Thymus (tissue), 11 donors: ENCODE data around the gene CDKN2B-AS1. TPM values are rescaled to one million over a fixed set of nuclear protein-coding genes. Genes with fewer than 3 reads are reported as not detected.

ENCODE experiments used
- DNase-seq, 9 donors: peaks; one replicate each; pipeline ENCODE4 v3.0.0-alpha.2; 2013; ENCODE audit warnings: low spot score in 9 of 9, low read depth in 6 of 9, missing footprints in 1 of 9
- H3K27ac ChIP-seq, 2 donors: one replicate each; pipeline ENCODE4 v1.5.1; 2013; ENCODE audit warnings: control low read depth in 1 of 2, low read depth in 1 of 2, low read length in 1 of 2, mild to moderate bottlenecking in 1 of 2, moderate library complexity in 1 of 2
- H3K27me3 ChIP-seq, 2 donors: one replicate each; pipeline ENCODE4 v1.5.1; 2013; ENCODE audit warnings: low read length in 1 of 2; ENCODE audit not compliant: control insufficient read depth in 2 of 2, insufficient read depth in 1 of 2
- H3K36me3 ChIP-seq, 2 donors: one replicate each; pipeline ENCODE4 v1.5.1; 2013; ENCODE audit warnings: low read length in 1 of 2, mild to moderate bottlenecking in 1 of 2, moderate library complexity in 1 of 2; ENCODE audit not compliant: control insufficient read depth in 2 of 2, insufficient read depth in 2 of 2
- H3K4me1 ChIP-seq, 2 donors: one replicate each; pipeline ENCODE4 v1.5.1; 2013; ENCODE audit warnings: low read length in 2 of 2; ENCODE audit not compliant: control insufficient read depth in 2 of 2, insufficient read depth in 2 of 2
- H3K4me3 ChIP-seq, 2 donors: one replicate each; pipeline ENCODE4 v1.5.1; 2013; ENCODE audit warnings: low read length in 2 of 2, control low read depth in 1 of 2, mild to moderate bottlenecking in 1 of 2
- H3K9me3 ChIP-seq, 2 donors: one replicate each; pipeline ENCODE4 v1.5.1; 2013; ENCODE audit warnings: low read length in 1 of 2, mild to moderate bottlenecking in 1 of 2; ENCODE audit not compliant: control insufficient read depth in 2 of 2, insufficient read depth in 1 of 2
- WGBS: extraction: QIAGEN DNeasy Blood & Tissue Kit; methylation state at CpG from one replicate; pipeline ENCODE4 v1.1.7; 2013; 5-methylcytosine and 5-hydroxymethylcytosine counted together
- polyA plus RNA-seq: library from polyadenylated mRNA; stranded (reverse); fragments of 200-250 nt; gene quantifications from one replicate; pipeline ENCODE4 v1.2.3, GENCODE V29; 2013
- total RNA-seq: library from RNA; stranded (reverse); fragments of 120-200 nt; gene quantifications from one replicate; pipeline ENCODE4 v1.2.4, GENCODE V29; 2013
- donor health status: healthy.

CDKN2B-AS1 gene
- total and polyA plus RNA-seq, 2 donors = 0.61 to 1.2 TPM

DNA sequence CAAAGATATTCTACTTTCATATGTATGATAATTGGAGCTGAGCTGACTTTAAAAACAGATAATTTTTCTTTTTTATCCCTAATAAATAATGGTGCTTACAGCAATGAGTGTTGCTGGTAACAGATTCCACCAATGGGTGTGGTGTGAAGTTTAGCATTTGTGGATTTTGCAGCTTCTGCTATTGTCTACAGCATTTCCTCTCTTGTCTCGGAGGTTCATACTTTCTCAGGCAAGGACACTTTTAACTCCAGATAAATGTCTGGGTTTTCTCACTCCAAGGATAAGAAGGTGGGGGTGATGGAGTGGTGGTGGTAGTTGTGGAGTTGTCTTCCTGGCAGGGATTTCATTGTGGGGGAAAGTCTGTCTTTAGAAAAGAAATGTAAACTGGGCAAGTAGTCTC is 134.5 kb downstream of the CDKN2B-AS1 start:
- Histone ChIP-seq H3K27me3 (no peaks in the 10 kb centered on the region), H3K4me3 (no peak overlapping the region), H3K9me3 (no peaks in the 10 kb centered on the region), H3K27ac (no peak overlapping the region), H3K4me1 (no peaks in the 10 kb centered on the region), H3K36me3 (no peaks in the 10 kb centered on the region)
- no peak for DNase-seq
- 87% methylated on average over 1 of the region's 1 CpG for WGBS

- 94% methylated on average over 3 of the region's 3 CpGs for WGBS
- H3K4me1 ChIP-seq = no peaks in the 10 kb centered on the region
- H3K9me3 ChIP-seq = no peaks in the 10 kb centered on the region
- no peak overlapping the region for H3K4me3 ChIP-seq
- H3K27me3 ChIP-seq = no peaks in the 10 kb centered on the region
- no peaks in the 10 kb centered on the region for H3K36me3 ChIP-seq
- no peak overlapping the region for H3K27ac ChIP-seq
- DNase-seq = no peak
These were observed 135.0 kb downstream of the CDKN2B-AS1 start for GRCh38 chr9:22129633-22130032.

- no peak overlapping the region for H3K4me3 ChIP-seq
These were observed 137.2 kb downstream of the CDKN2B-AS1 start for GRCh38 chr9:22131817-22132216.

GRCh38 chr9:22134390-22134789 is 139.8 kb downstream of the CDKN2B-AS1 start:
- DNase-seq = no peak
- Histone ChIP-seq H3K27me3 (no peaks in the 10 kb centered on the region), H3K9me3 (no peaks in the 10 kb centered on the region), H3K4me1 (no peaks in the 10 kb centered on the region), H3K36me3 (no peaks in the 10 kb centered on the region), H3K4me3 (no peak overlapping the region), H3K27ac (no peak overlapping the region)
- 88% methylated on average over 2 of the region's 2 CpGs for WGBS

More at GRCh38 chr9:22131817-22132216, 137.2 kb downstream of the CDKN2B-AS1 start:
- H3K36me3 ChIP-seq = no peaks in the 10 kb centered on the region
- H3K27ac ChIP-seq = no peak overlapping the region
- H3K4me1 ChIP-seq = no peaks in the 10 kb centered on the region
- no peaks in the 10 kb centered on the region for H3K27me3 ChIP-seq
- no peaks in the 10 kb centered on the region for H3K9me3 ChIP-seq
- DNase-seq = no peak

GRCh38 chr9:22136461-22137096 is 142.0 kb downstream of the CDKN2B-AS1 start:
- 90% methylated on average over 3 of the region's 3 CpGs for WGBS
- no peak overlapping the region for H3K4me3 ChIP-seq
- no peaks in the 10 kb centered on the region for H3K27me3 ChIP-seq
- H3K27ac ChIP-seq = no peak overlapping the region
- DNase-seq = no peak
- no peaks in the 10 kb centered on the region for H3K4me1 ChIP-seq
- H3K36me3 ChIP-seq = no peaks in the 10 kb centered on the region
- H3K9me3 ChIP-seq = no peaks in the 10 kb centered on the region

DNA sequence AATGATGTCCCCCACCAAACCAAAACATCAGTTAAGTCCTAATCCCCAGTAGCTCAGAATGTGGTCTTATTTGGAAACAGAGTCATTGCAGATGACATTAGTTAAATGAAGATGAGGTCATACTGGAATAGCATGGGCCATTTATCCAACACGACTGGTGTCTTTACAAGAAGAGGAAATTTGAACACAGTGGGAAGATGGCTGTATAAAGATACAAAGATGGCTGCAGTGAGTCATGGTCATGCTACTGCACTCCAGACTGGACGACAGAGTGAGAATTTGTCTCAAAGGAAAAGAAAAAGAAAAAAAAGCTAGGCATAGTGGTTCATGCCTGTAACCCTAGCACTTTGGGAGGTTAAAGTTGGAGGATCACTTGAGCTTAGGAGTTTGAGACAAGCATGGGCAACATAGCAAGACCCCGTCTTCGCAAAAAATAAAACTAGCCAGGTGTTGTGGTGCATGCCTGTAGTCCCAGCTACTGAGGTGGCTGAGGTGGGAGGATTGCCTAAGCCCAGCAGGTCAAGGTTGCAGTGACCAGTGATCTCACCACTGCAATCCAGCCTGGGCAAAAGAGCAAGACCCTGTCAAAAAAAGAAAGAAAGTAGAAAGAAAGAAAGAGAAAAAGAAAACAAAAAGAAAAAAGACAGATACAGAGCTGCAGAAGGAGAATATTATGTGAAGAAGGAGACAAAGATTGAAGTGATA is 144.5 kb downstream of the CDKN2B-AS1 start:
- 92% methylated on average over 4 of the region's 4 CpGs for WGBS

DNA sequence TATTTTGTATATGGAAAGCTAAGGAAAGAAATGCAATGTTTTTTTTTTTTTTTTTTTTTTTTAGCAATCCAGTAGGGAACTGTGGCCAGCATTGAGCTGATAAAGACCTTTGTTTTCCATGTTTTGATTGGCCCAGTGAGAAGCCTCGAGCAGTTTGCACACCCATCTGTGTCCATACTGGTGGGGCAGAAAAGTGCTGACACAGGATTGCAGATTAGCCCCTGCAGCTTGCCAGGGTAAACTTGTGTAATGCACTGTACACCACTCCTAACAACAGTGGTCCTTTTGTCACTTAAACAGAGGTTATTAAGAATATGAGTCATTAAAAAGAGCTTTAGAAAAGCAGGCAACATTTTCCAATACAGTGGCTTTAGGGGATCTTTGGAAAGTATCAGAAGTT is 147.3 kb downstream of the CDKN2B-AS1 start:
- Histone ChIP-seq H3K27ac (no peak overlapping the region), H3K36me3 (no peaks in the 10 kb centered on the region), H3K27me3 (no peaks in the 10 kb centered on the region), H3K9me3 (no peaks in the 10 kb centered on the region), H3K4me3 (no peak overlapping the region), H3K4me1 (no peaks in the 10 kb centered on the region)
- 68% methylated on average over 1 of the region's 1 CpG for WGBS
- no peak for DNase-seq

More for the DNA sequence above, 144.5 kb downstream of the CDKN2B-AS1 start:
- H3K4me3 ChIP-seq = no peak overlapping the region
- no peaks in the 10 kb centered on the region for H3K4me1 ChIP-seq
- no peak overlapping the region for H3K27ac ChIP-seq
- no peaks in the 10 kb centered on the region for H3K9me3 ChIP-seq
- H3K27me3 ChIP-seq = no peaks in the 10 kb centered on the region
- DNase-seq = no peak
- no peaks in the 10 kb centered on the region for H3K36me3 ChIP-seq

DNA sequence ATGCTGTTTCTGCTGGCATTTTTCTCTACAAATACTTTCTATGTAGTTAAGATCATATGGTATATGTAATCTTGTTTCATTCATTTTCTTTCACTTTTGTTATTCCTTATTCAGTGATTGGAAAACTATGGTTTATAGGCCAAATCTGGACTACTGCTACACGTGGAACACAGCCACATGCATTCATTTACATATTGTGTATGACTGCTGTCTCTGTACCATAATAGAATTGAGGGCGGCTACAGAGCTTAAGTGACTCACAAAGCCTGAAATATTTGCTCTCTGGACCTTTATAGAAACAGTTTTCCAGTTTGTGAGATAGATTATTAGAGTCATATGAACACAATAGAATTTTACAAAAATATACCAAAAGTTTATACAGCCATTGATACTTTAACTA is 148.1 kb downstream of the CDKN2B-AS1 start:
- Histone ChIP-seq H3K4me3 (no peak overlapping the region), H3K27ac (no peak overlapping the region), H3K4me1 (no peaks in the 10 kb centered on the region), H3K27me3 (no peaks in the 10 kb centered on the region), H3K36me3 (no peaks in the 10 kb centered on the region), H3K9me3 (no peaks in the 10 kb centered on the region)
- no peak for DNase-seq
- 50% methylated on average over 2 of the region's 2 CpGs for WGBS

DNA sequence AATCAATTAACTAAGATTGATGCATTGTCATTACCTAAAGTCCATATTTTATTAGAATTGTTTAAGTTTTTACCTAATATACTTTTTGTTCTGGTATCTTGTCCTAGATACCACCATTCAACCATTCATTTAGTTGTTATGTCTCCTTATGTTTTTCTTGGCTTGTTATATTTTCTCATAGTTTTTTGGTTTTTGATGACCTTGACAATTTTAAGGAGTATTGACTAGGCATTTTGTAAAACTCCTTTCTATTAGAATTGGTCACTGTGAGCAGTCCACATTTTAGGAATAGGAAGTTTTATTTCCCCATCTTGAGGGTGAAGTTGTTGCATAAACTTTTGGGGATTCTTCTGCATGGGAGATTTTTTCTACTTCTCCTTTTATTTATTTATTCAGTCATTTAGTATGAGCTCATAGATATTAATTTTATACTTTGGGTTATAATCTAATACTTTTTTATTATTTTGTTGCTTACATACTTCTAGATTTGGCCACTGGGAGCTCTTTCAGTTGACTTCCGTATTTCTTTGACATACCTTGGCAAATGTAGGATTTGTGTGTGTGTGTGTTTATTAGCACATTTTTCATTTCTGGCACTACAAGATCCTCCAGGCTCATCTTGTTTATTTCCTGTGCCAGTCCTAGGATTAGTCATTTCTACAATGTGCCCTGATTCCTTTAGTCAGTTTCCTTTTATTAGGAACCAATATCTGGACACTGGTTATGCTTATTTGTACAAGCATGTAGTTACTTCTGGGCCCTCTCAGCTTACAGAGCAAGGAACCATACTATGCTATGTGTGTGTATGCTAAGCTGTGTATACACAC is 149.4 kb downstream of the CDKN2B-AS1 start:
- no peak for DNase-seq
- Histone ChIP-seq H3K9me3 (no peaks in the 10 kb centered on the region), H3K27me3 (no peaks in the 10 kb centered on the region), H3K4me1 (no peaks in the 10 kb centered on the region), H3K27ac (no peak overlapping the region), H3K36me3 (no peaks in the 10 kb centered on the region), H3K4me3 (no peak overlapping the region)
- WGBS = 47% methylated on average over 1 of the region's 1 CpG
